Loucy (cell line): Measurements from ENCODE around the gene TAOK2.

Source experiments
- H2AFZ ChIP-seq: fragments of 200-600 bp; sonication (generic); 2 replicates; pipeline ENCODE4 v1.6.0; 2016; ENCODE audit warnings: antibody characterized with exemption, mild to moderate bottlenecking, low read length, moderate library complexity
- H3F3A ChIP-seq: fragments of 200-600 bp; 2 replicates; pipeline ENCODE4 v1.6.0; 2016; ENCODE audit warnings: antibody characterized with exemption, low read depth, mild to moderate bottlenecking
- H3K27me3 ChIP-seq: fragments of 200-600 bp; sonication (generic); 2 replicates; pipeline ENCODE4 v1.6.1; 2014; ENCODE audit warnings: low read length, mild to moderate bottlenecking; ENCODE audit not compliant: insufficient read depth, poor library complexity, severe bottlenecking
- H3K36me3 ChIP-seq: fragments of 200-600 bp; sonication (generic); 2 replicates; pipeline ENCODE4 v1.6.1; 2016; ENCODE audit warnings: low read length; ENCODE audit not compliant: insufficient read depth
- H3K4me1 ChIP-seq: fragments of 200-600 bp; sonication (generic); 2 replicates; pipeline ENCODE4 v1.5.1; 2014; ENCODE audit warnings: low read length, mild to moderate bottlenecking; ENCODE audit not compliant: insufficient read depth, poor library complexity, severe bottlenecking
- H3K4me2 ChIP-seq: fragments of 200-600 bp; sonication (generic); 2 replicates; pipeline ENCODE4 v1.6.0; 2014; ENCODE audit warnings: antibody characterized with exemption, low read length, low read depth, mild to moderate bottlenecking; ENCODE audit not compliant: poor library complexity, severe bottlenecking
- H3K4me3 ChIP-seq: fragments of 200-600 bp; sonication (generic); 2 replicates; pipeline ENCODE4 v1.5.1; 2014; ENCODE audit warnings: low read length, mild to moderate bottlenecking, mixed read lengths; ENCODE audit not compliant: poor library complexity, severe bottlenecking
- H3K79me2 ChIP-seq: fragments of 200-600 bp; sonication (generic); 2 replicates; pipeline ENCODE4 v1.6.1; 2014; ENCODE audit warnings: low read length; ENCODE audit not compliant: insufficient read depth
- H3K9ac ChIP-seq: fragments of 200-600 bp; sonication (generic); 2 replicates; pipeline ENCODE4 v1.6.0; 2014; ENCODE audit warnings: mild to moderate bottlenecking, low read depth, low read length, moderate library complexity; ENCODE audit not compliant: poor library complexity, severe bottlenecking
- H3K9me2 ChIP-seq: fragments of 200-600 bp; sonication (generic); replicated peaks from 2 replicates; pipeline ENCODE4 v1.6.1; 2016; ENCODE audit warnings: low read depth, low read length, mixed read lengths
- H3K9me3 ChIP-seq: fragments of 200-600 bp; sonication (generic); 2 replicates; pipeline ENCODE4 v1.6.1; 2014; ENCODE audit warnings: mild to moderate bottlenecking, antibody characterized with exemption, low read length, low read depth; ENCODE audit not compliant: insufficient read depth
- H4K20me1 ChIP-seq: fragments of 200-600 bp; sonication (generic); 2 replicates; pipeline ENCODE4 v1.6.0; 2014; ENCODE audit warnings: antibody characterized with exemption, low read length, mild to moderate bottlenecking; ENCODE audit not compliant: insufficient read depth, poor library complexity, severe bottlenecking
- EZH2phosphoT487 ChIP-seq: fragments of 200-600 bp; IDR thresholded peaks from 2 replicates; pipeline ENCODE4 v1.6.1; 2018; ENCODE audit warnings: antibody characterized with exemption, mild to moderate bottlenecking, moderate library complexity, borderline replicate concordance
- TF ChIP-seq, protein P1 (sequence below): fragments of 200-600 bp; sonication (generic); conservative IDR thresholded peaks from 2 replicates; pipeline ENCODE4 v1.5.1; 2014; ENCODE audit warnings: mild to moderate bottlenecking, antibody characterized with exemption, low read length

TAOK2 gene

GRCh38 chr16:30002614-30003346, 29.1 kb downstream of the TAOK2 start:
- no peak overlapping the region for H3K4me3 ChIP-seq
- H3K9me3 ChIP-seq: no peaks in the 10 kb centered on the region
- H3K27me3 ChIP-seq: no peaks in the 10 kb centered on the region
- H3K79me2 ChIP-seq: 0 out of 2 replicates have a peak, but pooled peaks cover under 1% of the 10 kb centered on the region
- no peak overlapping the region for H3K9ac ChIP-seq
- no peak overlapping the region for H3K4me2 ChIP-seq
- H4K20me1 ChIP-seq: peaks cover 2% of the 10 kb centered on the region
- H3K36me3 ChIP-seq: no peaks in the 10 kb centered on the region
- TF ChIP-seq EZH2phosphoT487: no peak
- TF ChIP-seq, protein P1, sequence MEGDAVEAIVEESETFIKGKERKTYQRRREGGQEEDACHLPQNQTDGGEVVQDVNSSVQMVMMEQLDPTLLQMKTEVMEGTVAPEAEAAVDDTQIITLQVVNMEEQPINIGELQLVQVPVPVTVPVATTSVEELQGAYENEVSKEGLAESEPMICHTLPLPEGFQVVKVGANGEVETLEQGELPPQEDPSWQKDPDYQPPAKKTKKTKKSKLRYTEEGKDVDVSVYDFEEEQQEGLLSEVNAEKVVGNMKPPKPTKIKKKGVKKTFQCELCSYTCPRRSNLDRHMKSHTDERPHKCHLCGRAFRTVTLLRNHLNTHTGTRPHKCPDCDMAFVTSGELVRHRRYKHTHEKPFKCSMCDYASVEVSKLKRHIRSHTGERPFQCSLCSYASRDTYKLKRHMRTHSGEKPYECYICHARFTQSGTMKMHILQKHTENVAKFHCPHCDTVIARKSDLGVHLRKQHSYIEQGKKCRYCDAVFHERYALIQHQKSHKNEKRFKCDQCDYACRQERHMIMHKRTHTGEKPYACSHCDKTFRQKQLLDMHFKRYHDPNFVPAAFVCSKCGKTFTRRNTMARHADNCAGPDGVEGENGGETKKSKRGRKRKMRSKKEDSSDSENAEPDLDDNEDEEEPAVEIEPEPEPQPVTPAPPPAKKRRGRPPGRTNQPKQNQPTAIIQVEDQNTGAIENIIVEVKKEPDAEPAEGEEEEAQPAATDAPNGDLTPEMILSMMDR: no peak
- no peak overlapping the region for H2AFZ ChIP-seq
- H3K9me2 ChIP-seq: no peaks in the 10 kb centered on the region
- H3F3A ChIP-seq: no peaks in the 10 kb centered on the region
- H3K4me1 ChIP-seq: no peaks in the 10 kb centered on the region

GRCh38 chr16:30003670-30004423, 30.2 kb downstream of the TAOK2 start:
- no peaks in the 10 kb centered on the region for H3K27me3 ChIP-seq
- no peak overlapping the region for H3K4me2 ChIP-seq
- no peaks in the 10 kb centered on the region for H3K9me3 ChIP-seq
- H3K4me3 ChIP-seq: no peak overlapping the region
- no peaks in the 10 kb centered on the region for H3K9me2 ChIP-seq
- H3K4me1 ChIP-seq: no peaks in the 10 kb centered on the region
- H3K79me2 ChIP-seq: no peaks in the 10 kb centered on the region
- no peak overlapping the region for H3K9ac ChIP-seq
- no peaks in the 10 kb centered on the region for H3F3A ChIP-seq
- no peaks in the 10 kb centered on the region for H3K36me3 ChIP-seq
- no peak overlapping the region for H2AFZ ChIP-seq
- H4K20me1 ChIP-seq: peaks cover 2% of the 10 kb centered on the region
- TF ChIP-seq, protein P1: no peak
- no peak for TF ChIP-seq EZH2phosphoT487

GRCh38 chr16:30004424-30004776, 30.7 kb downstream of the TAOK2 start:
- Histone ChIP-seq H3K4me2 (no peak overlapping the region), H3K79me2 (no peaks in the 10 kb centered on the region), H3F3A (no peaks in the 10 kb centered on the region), H3K27me3 (no peaks in the 10 kb centered on the region), H3K9ac (no peak overlapping the region), H3K4me3 (no peak overlapping the region), H3K36me3 (no peaks in the 10 kb centered on the region), H3K9me2 (no peaks in the 10 kb centered on the region), H3K4me1 (no peaks in the 10 kb centered on the region), H4K20me1 (peaks cover 2% of the 10 kb centered on the region), H2AFZ (no peak overlapping the region), H3K9me3 (no peaks in the 10 kb centered on the region)
- TF ChIP-seq EZH2phosphoT487: no peak
- TF ChIP-seq, protein P1: no peak
